ENCODE measurements around the gene SLC22A5. TPM values are rescaled to one million over a fixed set of nuclear protein-coding genes. Genes with fewer than 3 reads are reported as not detected.
"Not testable (repeated sequence)": the region's sequence is repeated elsewhere in the genome, so short reads cannot be mapped to it uniquely, and the experiment has no call there.

SLC22A5 gene
- total and polyA plus RNA-seq, 2 experiments from 2014 or later = 14.7 to 20.8 TPM

GRCh38 chr5:132396589-132397031, 27.1 kb downstream of the SLC22A5 start:
- Histone ChIP-seq H3K4me1 (ENCODE audit: insufficient read depth) (no peaks in the 10 kb centered on the region), H3K27ac (no peak overlapping the region), H4K20me1 (ENCODE audit: insufficient read depth, poor library complexity, severe bottlenecking) (no peaks in the 10 kb centered on the region), H3K36me3 (replicated peaks; ENCODE audit: insufficient read depth, low read depth) (no peaks in the 10 kb centered on the region), H3K9me3 (ENCODE audit: low read depth) (no peaks in the 10 kb centered on the region), H2AFZ (no peak overlapping the region), H3K9me2 (replicated peaks; ENCODE audit: insufficient read depth) (no peaks in the 10 kb centered on the region), H3K4me3 (no peak overlapping the region), H3K27me3 (no peaks in the 10 kb centered on the region), H3K79me2 (no peaks in the 10 kb centered on the region), H3K4me2 (no peak overlapping the region)
- TF ChIP-seq EZH2 (IDR thresholded peaks at IDR 0.05; ENCODE audit: borderline replicate concordance) (no peak), EZH2phosphoT487 (IDR thresholded peaks at IDR 0.05; ENCODE audit: low read depth, severe bottlenecking, unreplicated experiment) (no peak), CTCF (IDR thresholded peaks at IDR 0.05; ENCODE audit: poor library complexity) (no peak)
- 35% methylated on average over 1 of the region's 1 CpG for WGBS (ENCODE audit: low lambda C conversion rate, missing lambda C conversion rate)
- DNase-seq (ENCODE audit: low spot score) = no peak

DNA sequence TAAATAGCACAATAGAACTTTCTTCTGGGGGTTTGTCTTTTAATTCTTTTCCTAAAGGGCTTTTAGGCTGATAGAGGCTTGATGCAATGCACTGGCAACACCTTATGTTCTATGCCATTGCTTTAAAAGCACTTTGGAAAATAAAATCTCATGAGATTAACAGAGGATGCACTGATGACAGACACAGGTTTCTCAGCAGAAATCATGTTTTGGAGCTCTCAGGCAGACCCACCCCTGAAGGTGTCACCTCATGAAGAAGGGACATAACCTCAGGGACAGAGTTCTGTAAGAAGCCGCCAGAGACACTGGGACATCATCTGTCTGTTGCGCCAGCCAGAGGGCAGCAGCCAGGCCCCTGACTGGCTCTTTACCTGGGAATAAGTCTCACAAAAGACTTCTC, 27.7 kb downstream of the SLC22A5 start:
- H2AFZ ChIP-seq = no peak overlapping the region
- H3K79me2 ChIP-seq = no peaks in the 10 kb centered on the region
- no peak overlapping the region for H3K27ac ChIP-seq
- WGBS (ENCODE audit: low lambda C conversion rate, missing lambda C conversion rate) = 93% methylated on average over 2 of the region's 2 CpGs
- H3K27me3 ChIP-seq = no peaks in the 10 kb centered on the region
- no peak for TF ChIP-seq EZH2phosphoT487 (IDR thresholded peaks at IDR 0.05; ENCODE audit: low read depth, severe bottlenecking, unreplicated experiment)
- no peaks in the 10 kb centered on the region for H4K20me1 ChIP-seq (ENCODE audit: insufficient read depth, poor library complexity, severe bottlenecking)
- no peaks in the 10 kb centered on the region for H3K9me2 ChIP-seq (replicated peaks; ENCODE audit: insufficient read depth)
- no peak for DNase-seq (ENCODE audit: low spot score)
- no peak overlapping the region for H3K4me2 ChIP-seq
- H3K4me1 ChIP-seq (ENCODE audit: insufficient read depth) = no peaks in the 10 kb centered on the region
- H3K9me3 ChIP-seq (ENCODE audit: low read depth) = no peaks in the 10 kb centered on the region
- H3K4me3 ChIP-seq = no peak overlapping the region
- no peaks in the 10 kb centered on the region for H3K36me3 ChIP-seq (replicated peaks; ENCODE audit: insufficient read depth, low read depth)

GRCh38 chr5:132397936-132398675, 28.6 kb downstream of the SLC22A5 start:
- H3K4me1 ChIP-seq (ENCODE audit: insufficient read depth); H3K79me2 ChIP-seq; H3K9me3 ChIP-seq (ENCODE audit: low read depth); H4K20me1 ChIP-seq (ENCODE audit: insufficient read depth, poor library complexity, severe bottlenecking); H2AFZ ChIP-seq; H3K9me2 ChIP-seq (replicated peaks; ENCODE audit: insufficient read depth); H3K27me3 ChIP-seq; H3K4me2 ChIP-seq; H3K27ac ChIP-seq; H3K36me3 ChIP-seq (replicated peaks; ENCODE audit: insufficient read depth, low read depth); H3K4me3 ChIP-seq; DNase-seq (ENCODE audit: low spot score): not testable (repeated sequence)
- WGBS (ENCODE audit: low lambda C conversion rate, missing lambda C conversion rate) = 77% methylated on average over 12 of the region's 12 CpGs

- not testable (repeated sequence) for H2AFZ ChIP-seq; H3K27ac ChIP-seq; H3K4me1 ChIP-seq (ENCODE audit: insufficient read depth); DNase-seq (ENCODE audit: low spot score); H3K9me3 ChIP-seq (ENCODE audit: low read depth); H4K20me1 ChIP-seq (ENCODE audit: insufficient read depth, poor library complexity, severe bottlenecking); H3K4me2 ChIP-seq; H3K27me3 ChIP-seq; H3K36me3 ChIP-seq (replicated peaks; ENCODE audit: insufficient read depth, low read depth); H3K79me2 ChIP-seq; H3K9me2 ChIP-seq (replicated peaks; ENCODE audit: insufficient read depth); H3K4me3 ChIP-seq
- 83% methylated on average over 2 of the region's 2 CpGs for WGBS (ENCODE audit: low lambda C conversion rate, missing lambda C conversion rate)
Observed at GRCh38 chr5:132404041-132404440, 34.5 kb downstream of the SLC22A5 start.

GRCh38 chr5:132405646-132406045, 36.1 kb downstream of the SLC22A5 start:
- Histone ChIP-seq H3K36me3 (replicated peaks; ENCODE audit: insufficient read depth, low read depth) (no peaks in the 10 kb centered on the region), H3K27ac (no peak overlapping the region), H3K4me3 (no peak overlapping the region), H3K4me2 (no peak overlapping the region), H3K9me3 (ENCODE audit: low read depth) (no peaks in the 10 kb centered on the region), H3K9me2 (replicated peaks; ENCODE audit: insufficient read depth) (no peaks in the 10 kb centered on the region), H4K20me1 (ENCODE audit: insufficient read depth, poor library complexity, severe bottlenecking) (no peaks in the 10 kb centered on the region), H2AFZ (no peak overlapping the region), H3K27me3 (no peaks in the 10 kb centered on the region), H3K79me2 (peaks cover 7% of the 10 kb centered on the region), H3K4me1 (ENCODE audit: insufficient read depth) (peaks cover 13% of the 10 kb centered on the region)
- DNase-seq (ENCODE audit: low spot score) = no peak
- 64% methylated on average over 1 of the region's 1 CpG for WGBS (ENCODE audit: low lambda C conversion rate, missing lambda C conversion rate)
- no peak for TF ChIP-seq EZH2phosphoT487 (IDR thresholded peaks at IDR 0.05; ENCODE audit: low read depth, severe bottlenecking, unreplicated experiment)
- no peak for TF ChIP-seq CTCF (IDR thresholded peaks at IDR 0.05; ENCODE audit: poor library complexity)
- no peak for TF ChIP-seq EZH2 (IDR thresholded peaks at IDR 0.05; ENCODE audit: borderline replicate concordance)

Data from hepatocyte (in vitro differentiated cells).